ENCODE data around the gene RAB3C.

The RAB3C gene

GRCh38 chr5:58898006-58898405 lies 315.1 kb downstream of the RAB3C start:
- TF ChIP-seq, protein P1, sequence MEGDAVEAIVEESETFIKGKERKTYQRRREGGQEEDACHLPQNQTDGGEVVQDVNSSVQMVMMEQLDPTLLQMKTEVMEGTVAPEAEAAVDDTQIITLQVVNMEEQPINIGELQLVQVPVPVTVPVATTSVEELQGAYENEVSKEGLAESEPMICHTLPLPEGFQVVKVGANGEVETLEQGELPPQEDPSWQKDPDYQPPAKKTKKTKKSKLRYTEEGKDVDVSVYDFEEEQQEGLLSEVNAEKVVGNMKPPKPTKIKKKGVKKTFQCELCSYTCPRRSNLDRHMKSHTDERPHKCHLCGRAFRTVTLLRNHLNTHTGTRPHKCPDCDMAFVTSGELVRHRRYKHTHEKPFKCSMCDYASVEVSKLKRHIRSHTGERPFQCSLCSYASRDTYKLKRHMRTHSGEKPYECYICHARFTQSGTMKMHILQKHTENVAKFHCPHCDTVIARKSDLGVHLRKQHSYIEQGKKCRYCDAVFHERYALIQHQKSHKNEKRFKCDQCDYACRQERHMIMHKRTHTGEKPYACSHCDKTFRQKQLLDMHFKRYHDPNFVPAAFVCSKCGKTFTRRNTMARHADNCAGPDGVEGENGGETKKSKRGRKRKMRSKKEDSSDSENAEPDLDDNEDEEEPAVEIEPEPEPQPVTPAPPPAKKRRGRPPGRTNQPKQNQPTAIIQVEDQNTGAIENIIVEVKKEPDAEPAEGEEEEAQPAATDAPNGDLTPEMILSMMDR (IDR thresholded peaks at IDR 0.05) = no peak

DNA sequence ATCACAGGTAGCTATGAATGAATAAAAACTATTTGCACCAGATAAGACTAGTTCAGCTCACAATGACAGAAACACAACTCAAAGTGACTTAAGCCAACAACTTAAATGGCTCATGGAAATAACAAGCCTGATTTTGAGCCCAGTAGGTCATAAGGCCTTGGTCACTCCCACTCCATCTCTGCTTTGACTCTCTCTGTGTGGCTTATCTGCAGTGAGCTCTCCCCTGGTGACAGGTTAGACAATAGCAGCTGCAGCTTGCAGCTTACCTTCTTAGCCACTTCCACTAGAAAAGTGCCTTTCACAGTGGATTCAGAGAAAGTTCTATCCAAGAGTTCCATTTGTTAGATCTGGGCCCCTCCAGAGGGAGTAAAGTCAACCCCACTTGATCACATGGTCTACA lies 315.7 kb downstream of the RAB3C start:
- TF ChIP-seq, protein P1 (IDR thresholded peaks at IDR 0.05) = no peak

GRCh38 chr5:58901271-58901670 lies 318.4 kb downstream of the RAB3C start:
- TF ChIP-seq, protein P1 (IDR thresholded peaks at IDR 0.05) = no peak

GRCh38 chr5:58902305-58902704 lies 319.4 kb downstream of the RAB3C start:
- TF ChIP-seq, protein P1 (IDR thresholded peaks at IDR 0.05) = no peak

GRCh38 chr5:58902765-58903164 lies 319.9 kb downstream of the RAB3C start:
- TF ChIP-seq, protein P1 (IDR thresholded peaks at IDR 0.05) = no peak

DNA sequence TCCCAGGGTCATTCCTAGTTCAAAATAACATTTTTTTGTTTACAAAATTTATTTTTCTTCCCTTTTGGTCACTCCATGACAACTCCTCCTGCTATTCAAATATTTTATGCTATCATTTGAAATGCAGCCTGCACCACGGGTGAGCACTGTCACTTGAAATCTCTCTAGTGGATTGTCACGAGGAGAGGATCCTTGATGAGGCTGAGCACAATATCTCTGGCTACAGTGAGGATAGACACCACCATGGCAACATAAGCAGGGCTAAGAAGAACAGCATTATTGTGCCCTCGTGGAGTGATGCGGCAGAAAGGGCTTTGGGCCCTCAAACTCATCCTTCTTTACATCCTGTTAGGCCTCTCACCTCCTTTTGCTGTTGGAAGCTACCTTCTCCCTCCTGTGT lies 321.9 kb downstream of the RAB3C start:
- TF ChIP-seq, protein P1 (IDR thresholded peaks at IDR 0.05) = no peak

GRCh38 chr5:58905944-58906343 lies 323.1 kb downstream of the RAB3C start:
- TF ChIP-seq, protein P1 (IDR thresholded peaks at IDR 0.05) = no peak
